OCI-LY1 (cell line): ENCODE measurements around the gene B2M.
"Not testable (repeated sequence)": the region's sequence is repeated elsewhere in the genome, so short reads cannot be mapped to it uniquely, and the experiment has no call there.

ENCODE experiments used
- H2AFZ ChIP-seq: fragments of 200-600 bp; sonication (generic), shearing (Covaris generic); 2 replicates; pipeline ENCODE4 v1.6.0; 2014; ENCODE audit warnings: antibody characterized with exemption, mild to moderate bottlenecking, low read length
- H3F3A ChIP-seq: fragments of 200-600 bp; sonication (generic), shearing (Covaris generic); 2 replicates; pipeline ENCODE4 v1.6.0; 2014; ENCODE audit warnings: mild to moderate bottlenecking, antibody characterized with exemption, low read length, moderate library complexity; ENCODE audit not compliant: insufficient read depth
- H3K27ac ChIP-seq: fragments of 200-600 bp; sonication (generic); 2 replicates; pipeline ENCODE4 v1.5.1; 2014; ENCODE audit warnings: low read length, mixed run types, mild to moderate bottlenecking, low read depth; ENCODE audit not compliant: poor library complexity, severe bottlenecking
- H3K27me3 ChIP-seq: fragments of 200-600 bp; sonication (generic); 2 replicates; pipeline ENCODE4 v1.6.0; 2014; ENCODE audit warnings: antibody characterized with exemption, mild to moderate bottlenecking, low read length, moderate library complexity; ENCODE audit not compliant: insufficient read depth
- H3K36me3 ChIP-seq: fragments of 200-600 bp; sonication (generic); 2 replicates; pipeline ENCODE4 v1.6.1; 2014; ENCODE audit warnings: mild to moderate bottlenecking, antibody characterized with exemption, low read length, moderate library complexity, mixed read lengths; ENCODE audit not compliant: insufficient read depth
- H3K4me1 ChIP-seq: fragments of 200-600 bp; sonication (generic); 2 replicates; pipeline ENCODE4 v1.5.1; 2014; ENCODE audit warnings: mild to moderate bottlenecking, low read length, moderate library complexity; ENCODE audit not compliant: insufficient read depth, severe bottlenecking
- H3K4me2 ChIP-seq: fragments of 200-600 bp; sonication (generic), shearing (Covaris generic); 2 replicates; pipeline ENCODE4 v1.6.1; 2014; ENCODE audit warnings: low read length
- H3K4me3 ChIP-seq: fragments of 200-600 bp; sonication (generic); 2 replicates; pipeline ENCODE4 v1.5.1; 2014; ENCODE audit warnings: low read length, low read depth, mild to moderate bottlenecking, mixed read lengths; ENCODE audit not compliant: poor library complexity, severe bottlenecking
- H3K79me2 ChIP-seq: fragments of 200-600 bp; shearing (Covaris generic); 2 replicates; pipeline ENCODE4 v1.6.1; 2016; ENCODE audit warnings: mixed run types, low read length, mixed read lengths; ENCODE audit not compliant: insufficient read depth
- H3K9ac ChIP-seq: fragments of 200-600 bp; sonication (generic), shearing (Covaris generic); 2 replicates; pipeline ENCODE4 v1.6.1; 2014; ENCODE audit warnings: mild to moderate bottlenecking, low read length, mixed read lengths
- H3K9me2 ChIP-seq: fragments of 200-600 bp; sonication (generic), shearing (Covaris generic); 2 replicates; pipeline ENCODE4 v1.6.1; 2014; ENCODE audit warnings: low read depth, mild to moderate bottlenecking, low read length, mixed read lengths
- H3K9me3 ChIP-seq: fragments of 200-600 bp; shearing (Covaris generic); 2 replicates; pipeline ENCODE4 v1.6.1; 2014; ENCODE audit warnings: low read length, mixed read lengths
- H4K20me1 ChIP-seq: fragments of 200-600 bp; sonication (generic), shearing (Covaris generic); 2 replicates; pipeline ENCODE4 v1.6.0; 2016; ENCODE audit warnings: mild to moderate bottlenecking, low read length; ENCODE audit not compliant: insufficient read depth
- CTCF ChIP-seq: fragments of 200-600 bp; sonication (generic), shearing (Covaris generic); IDR thresholded peaks from 2 replicates; pipeline ENCODE4 v1.5.1; 2017; ENCODE audit warnings: mild to moderate bottlenecking, antibody characterized with exemption, low read length, moderate library complexity, mixed read lengths
- EZH2 ChIP-seq: fragments of 200-600 bp; sonication (generic), shearing (Covaris generic); IDR thresholded peaks from 2 replicates; pipeline ENCODE4 v1.8.0; 2017; ENCODE audit warnings: borderline replicate concordance, mixed run types, mild to moderate bottlenecking, antibody characterized with exemption, low read length, moderate library complexity, mixed read lengths

The B2M gene

GRCh38 chr15:44735482-44736180 is 24.3 kb downstream of the B2M start:
- H3K9me2 ChIP-seq = no peaks in the 10 kb centered on the region
- H3K4me3 ChIP-seq = peak overlapping the region; percentile 11
- no peaks in the 10 kb centered on the region for H3F3A ChIP-seq
- no peaks in the 10 kb centered on the region for H3K79me2 ChIP-seq
- H3K9ac ChIP-seq = peak overlapping the region; percentile 27
- H3K4me2 ChIP-seq = peak overlapping the region; percentile 42
- H3K27ac ChIP-seq = peak overlapping the region; percentile 77
- no peak for TF ChIP-seq EZH2
- TF ChIP-seq CTCF = no peak
- no peaks in the 10 kb centered on the region for H3K9me3 ChIP-seq
- no peaks in the 10 kb centered on the region for H3K36me3 ChIP-seq
- peak overlapping the region; percentile 27; the same call in 1 of the 2 replicates for H2AFZ ChIP-seq
- no peaks in the 10 kb centered on the region for H4K20me1 ChIP-seq
- peaks cover 23% of the 10 kb centered on the region for H3K4me1 ChIP-seq
- H3K27me3 ChIP-seq = no peaks in the 10 kb centered on the region

GRCh38 chr15:44736181-44736765 is 25.0 kb downstream of the B2M start, which contains the start of gene TRIM69:
Gene TRIM69, plus strand, starts transcription at chr15:44736528. Its CDS starts 177 bp downstream, at chr15:44736705.
- no peaks in the 10 kb centered on the region for H3F3A ChIP-seq
- H3K4me3 ChIP-seq = peak within 1 kb of the TSS; percentile 11
- H3K27ac ChIP-seq = peak within 1 kb of the TSS; percentile 77
- peak within 1 kb of the TSS; percentile 27 for H2AFZ ChIP-seq
- H3K27me3 ChIP-seq = no peaks in the 10 kb centered on the region
- H3K4me2 ChIP-seq = peak within 1 kb of the TSS; percentile 42
- H3K79me2 ChIP-seq = no peaks in the 10 kb centered on the region
- no peaks in the 10 kb centered on the region for H3K36me3 ChIP-seq
- no peaks in the 10 kb centered on the region for H3K9me2 ChIP-seq
- H3K4me1 ChIP-seq = peaks cover 22% of the 10 kb centered on the region
- no peaks in the 10 kb centered on the region for H3K9me3 ChIP-seq
- H3K9ac ChIP-seq = peak within 1 kb of the TSS; percentile 27
- TF ChIP-seq EZH2 = no peak
- no peak for TF ChIP-seq CTCF
- no peaks in the 10 kb centered on the region for H4K20me1 ChIP-seq

- Histone ChIP-seq H3K4me2 (no peak overlapping the region), H3K27ac (no peak overlapping the region), H4K20me1 (no peaks in the 10 kb centered on the region), H3K9me3 (no peaks in the 10 kb centered on the region), H3F3A (no peaks in the 10 kb centered on the region), H3K79me2 (no peaks in the 10 kb centered on the region), H3K9me2 (no peaks in the 10 kb centered on the region), H3K27me3 (no peaks in the 10 kb centered on the region), H2AFZ (no peak overlapping the region), H3K36me3 (no peaks in the 10 kb centered on the region), H3K9ac (no peak overlapping the region), H3K4me1 (peaks cover 22% of the 10 kb centered on the region), H3K4me3 (no peak overlapping the region)
- TF ChIP-seq EZH2 (no peak), CTCF (peak; percentile 88)
Observed at GRCh38 chr15:44738340-44738984, 27.1 kb downstream of the B2M start.

GRCh38 chr15:44739222-44739847 is 28.0 kb downstream of the B2M start:
- peaks cover 22% of the 10 kb centered on the region for H3K4me1 ChIP-seq
- not testable (repeated sequence) for H3K9ac ChIP-seq, H3K9me3 ChIP-seq, H3K4me2 ChIP-seq, H3K9me2 ChIP-seq, H2AFZ ChIP-seq, H3K27ac ChIP-seq, H3K79me2 ChIP-seq, H3K4me3 ChIP-seq, H3K27me3 ChIP-seq, H3K36me3 ChIP-seq, H4K20me1 ChIP-seq, H3F3A ChIP-seq

- H3K4me2 ChIP-seq, H3K4me1 ChIP-seq, H3K9me3 ChIP-seq: not testable (repeated sequence)
Observed at GRCh38 chr15:44743454-44743853, 32.1 kb downstream of the B2M start.

More at GRCh38 chr15:44743454-44743853, 32.1 kb downstream of the B2M start:
- H3K79me2 ChIP-seq, H3K27me3 ChIP-seq, H3K9me2 ChIP-seq, H3K27ac ChIP-seq, H3K36me3 ChIP-seq, H4K20me1 ChIP-seq, H2AFZ ChIP-seq, H3K9ac ChIP-seq, H3K4me3 ChIP-seq, H3F3A ChIP-seq: not testable (repeated sequence)
